BJ (cell line): ENCODE results near the gene SERGEF. TPM values are rescaled to one million over a fixed set of nuclear protein-coding genes. Genes with fewer than 3 reads are reported as not detected.
"Not testable (repeated sequence)": the region's sequence is repeated elsewhere in the genome, so short reads cannot be mapped to it uniquely, and the experiment has no call there.

ENCODE experiments used
- CTCF ChIA-PET: fragments of 350-600 bp; formaldehyde crosslinking; extraction: SDS; loops from one replicate; lab custom pipeline; 2021; ENCODE audit warnings: antibody characterized with exemption, inconsistent platforms; lab: Yijun Ruan, JAX
- POLR2A ChIA-PET: fragments of 300-600 bp; sonication (Branson Sonifier 250); formaldehyde crosslinking; extraction: SDS; loops from one replicate; lab custom pipeline; 2021; ENCODE audit warnings: antibody characterized with exemption; lab: Charles Lee
- DNase-seq: peaks from one replicate; pipeline ENCODE4 v3.0.0-alpha.2; 2011; ENCODE audit warnings: low read depth
- H3K27me3 ChIP-seq: 2 replicates; pipeline ENCODE4 v1.6.0; 2011; ENCODE audit warnings: low read length; ENCODE audit not compliant: control insufficient read depth, insufficient read depth
- H3K36me3 ChIP-seq: 2 replicates; pipeline ENCODE4 v1.5.1; 2011; ENCODE audit warnings: low read length; ENCODE audit not compliant: control insufficient read depth, insufficient read depth
- H3K4me3 ChIP-seq: 2 replicates; pipeline ENCODE4 v1.5.1; 2011; ENCODE audit warnings: low read depth, mild to moderate bottlenecking, control low read depth, low read length
- CTCF ChIP-seq: IDR thresholded peaks from 2 replicates; pipeline ENCODE4 v1.5.1; 2011; ENCODE audit warnings: low read depth, mild to moderate bottlenecking, control low read depth, inconsistent platforms, low read length, moderate library complexity; ENCODE audit not compliant: insufficient read depth
- polyA plus RNA-seq: library from polyadenylated mRNA; depleted of rRNA; stranded (reverse); fragments of >200 nt; gene quantifications from 2 replicates; pipeline ENCODE4 v1.2.3, GENCODE V29; 2011

Gene SERGEF
- polyA plus RNA-seq, 1 experiment: 17.4 TPM

- no peak for DNase-seq
- Histone ChIP-seq H3K27me3 (no peaks in the 10 kb centered on the region), H3K36me3 (no peaks in the 10 kb centered on the region), H3K4me3 (no peak overlapping the region)
- CTCF ChIA-PET: interaction anchor here (0.8 kb wide), 1 partner anchor 11 kb away, joined by 3 read pairs; no protein-coding TSS in a partner anchor
- POLR2A ChIA-PET: no interaction called here
- TF ChIP-seq CTCF: no peak
Observed at GRCh38 chr11:17901481-17901880, 111.4 kb downstream of the SERGEF start.

GRCh38 chr11:17898782-17899181 is 114.1 kb downstream of the SERGEF start:
- POLR2A ChIA-PET: no interaction called here
- CTCF ChIA-PET: interaction anchor here (1.2 to 1.3 kb wide), 2 partner anchors 54 to 80 kb away, joined by 3 to 4 read pairs; no protein-coding TSS in a partner anchor
- no peak for DNase-seq
- no peak overlapping the region for H3K4me3 ChIP-seq
- no peak for TF ChIP-seq CTCF
- no peaks in the 10 kb centered on the region for H3K27me3 ChIP-seq
- no peaks in the 10 kb centered on the region for H3K36me3 ChIP-seq

GRCh38 chr11:17898071-17898470 is 114.8 kb downstream of the SERGEF start:
- no peak for DNase-seq
- no peak for TF ChIP-seq CTCF
- ChIA-PET CTCF (interaction anchor here (0.9 to 1.3 kb wide), 3 partner anchors 8 to 81 kb away, joined by 3 to 4 read pairs (median 3); no protein-coding TSS in a partner anchor), POLR2A (no interaction called here)
- Histone ChIP-seq H3K27me3 (no peaks in the 10 kb centered on the region), H3K36me3 (no peaks in the 10 kb centered on the region), H3K4me3 (no peak overlapping the region)

GRCh38 chr11:17897495-17897894 is 115.4 kb downstream of the SERGEF start:
- H3K27me3 ChIP-seq: no peaks in the 10 kb centered on the region
- ChIA-PET POLR2A (no interaction called here), CTCF (interaction anchor here (0.9 kb wide), 1 partner anchor 8 kb away, joined by 3 read pairs; no protein-coding TSS in a partner anchor)
- no peaks in the 10 kb centered on the region for H3K36me3 ChIP-seq
- H3K4me3 ChIP-seq: no peak overlapping the region
- TF ChIP-seq CTCF: no peak
- DNase-seq: no peak

GRCh38 chr11:17896496-17897151 is 116.2 kb downstream of the SERGEF start:
- CTCF ChIA-PET: interaction anchor here (0.9 kb wide), 1 partner anchor 9 kb away, joined by 3 read pairs; no protein-coding TSS in a partner anchor
- H3K27me3 ChIP-seq, POLR2A ChIA-PET, H3K4me3 ChIP-seq, DNase-seq, H3K36me3 ChIP-seq: not testable (repeated sequence)
